IMR-90 (cell line): ENCODE measurements around the gene INO80E. TPM values are rescaled to one million over a fixed set of nuclear protein-coding genes. Genes with fewer than 3 reads are reported as not detected.

Experiments
- ATAC-seq: fragments of 200-7000 bp; cut with Tn5 transposase; 2 replicates; pipeline ENCODE4 v1.9.1; 2020; ENCODE audit warnings: low read depth, mild to moderate bottlenecking, moderate library complexity
- BruUV-seq: library from RNA; stranded (reverse); fragments of 400-500 nt; replicated peaks from 2 replicates; lab custom pipeline; 2021; lab: Mats Ljungman, UMichigan
- CTCF ChIA-PET: fragments of 300-600 bp; formaldehyde crosslinking; extraction: SDS; loops from one replicate; lab custom pipeline; 2021; ENCODE audit warnings: antibody characterized with exemption; lab: Yijun Ruan, JAX
- POLR2A ChIA-PET: fragments of 300-600 bp; sonication (Branson Sonifier 250); formaldehyde crosslinking; loops from one replicate; lab custom pipeline; 2022; ENCODE audit warnings: antibody characterized with exemption; ENCODE audit not compliant: unreplicated experiment; lab: Charles Lee
- DNase-seq: peaks from one replicate; pipeline ENCODE4 v3.0.0; 2013
- H2AFZ ChIP-seq: replicated peaks from 2 replicates; pipeline ENCODE3; 2013; ENCODE audit warnings: low read length, mild to moderate bottlenecking; ENCODE audit not compliant: poor library complexity
- H2AK5ac ChIP-seq: 2 replicates; pipeline ENCODE4 v1.6.1; 2013; ENCODE audit warnings: low read depth, low read length, inconsistent platforms
- H2AK9ac ChIP-seq: replicated peaks from 2 replicates; pipeline ENCODE3; 2013; ENCODE audit warnings: mild to moderate bottlenecking, low read depth, low read length, moderate library complexity; ENCODE audit not compliant: poor library complexity
- H2BK120ac ChIP-seq: 2 replicates; pipeline ENCODE4 v1.6.1; 2013; ENCODE audit warnings: low read depth, low read length, inconsistent platforms
- H2BK15ac ChIP-seq: 3 replicates; pipeline ENCODE4 v1.6.1; 2013; ENCODE audit warnings: low read depth, low read length, inconsistent platforms
- H2BK20ac ChIP-seq: 2 replicates; pipeline ENCODE4 v1.6.1; 2013; ENCODE audit warnings: low read depth, mild to moderate bottlenecking, inconsistent platforms, low read length, moderate library complexity
- H2BK5ac ChIP-seq: 2 replicates; pipeline ENCODE4 v1.6.1; 2013; ENCODE audit warnings: mild to moderate bottlenecking, low read depth, low read length, inconsistent platforms; ENCODE audit not compliant: poor library complexity, severe bottlenecking
- H3K14ac ChIP-seq: replicated peaks from 2 replicates; pipeline ENCODE4 v1.6.1; 2013; ENCODE audit warnings: low read depth, low read length, inconsistent platforms
- H3K18ac ChIP-seq: 2 replicates; pipeline ENCODE4 v1.6.1; 2013; ENCODE audit warnings: low read depth, low read length, control low read depth
- H3K23ac ChIP-seq: 2 replicates; pipeline ENCODE4 v1.6.1; 2013; ENCODE audit warnings: low read depth, low read length, inconsistent platforms
- H3K27ac ChIP-seq: 2 replicates; pipeline ENCODE4 v1.5.1; 2013; ENCODE audit warnings: mild to moderate bottlenecking, control low read depth, low read length; ENCODE audit not compliant: insufficient read depth
- H3K27me3 ChIP-seq: 2 replicates; pipeline ENCODE4 v1.6.1; 2013; ENCODE audit warnings: low read length; ENCODE audit not compliant: control insufficient read depth, insufficient read depth
- H3K36me3 ChIP-seq: 2 replicates; pipeline ENCODE4 v1.6.1; 2013; ENCODE audit warnings: low read length, mixed read lengths; ENCODE audit not compliant: control insufficient read depth, insufficient read depth
- H3K4ac ChIP-seq: 2 replicates; pipeline ENCODE4 v1.6.1; 2013; ENCODE audit warnings: low read depth, low read length, inconsistent platforms
- H3K4me1 ChIP-seq: 2 replicates; pipeline ENCODE4 v1.6.1; 2013; ENCODE audit warnings: low read length, mixed read lengths; ENCODE audit not compliant: control insufficient read depth, insufficient read depth
- H3K4me2 ChIP-seq: 2 replicates; pipeline ENCODE4 v1.6.1; 2013; ENCODE audit warnings: low read depth, mild to moderate bottlenecking, control low read depth, low read length, moderate library complexity
- H3K4me3 ChIP-seq: 2 replicates; pipeline ENCODE4 v1.5.1; 2013; ENCODE audit warnings: low read depth, mild to moderate bottlenecking, control low read depth, low read length, moderate library complexity; ENCODE audit not compliant: insufficient read depth
- H3K56ac ChIP-seq: 2 replicates; pipeline ENCODE4 v1.6.1; 2013; ENCODE audit warnings: low read length, inconsistent platforms; ENCODE audit not compliant: insufficient read depth; ENCODE audit errors: extremely low read depth
- H3K79me1 ChIP-seq, 2 experiments: 2 replicates each; pipeline ENCODE4 v1.6.1; 2013; ENCODE audit warnings: low read length in 2 of 2, inconsistent platforms in 1 of 2, low read depth in 1 of 2
- H3K9ac ChIP-seq: 2 replicates; pipeline ENCODE4 v1.6.1; 2013; ENCODE audit warnings: low read depth, low read length, control low read depth
- H3K9me1 ChIP-seq: 2 replicates; pipeline ENCODE4 v1.6.1; 2013; ENCODE audit warnings: low read length, inconsistent platforms; ENCODE audit not compliant: insufficient read depth
- H3K9me3 ChIP-seq: 2 replicates; pipeline ENCODE4 v1.6.1; 2013; ENCODE audit warnings: low read length; ENCODE audit not compliant: control insufficient read depth, insufficient read depth
- H4K20me1 ChIP-seq: 2 replicates; pipeline ENCODE4 v1.6.1; 2013; ENCODE audit warnings: low read length, inconsistent platforms; ENCODE audit not compliant: insufficient read depth
- H4K5ac ChIP-seq: 2 replicates; pipeline ENCODE4 v1.6.1; 2013; ENCODE audit warnings: mild to moderate bottlenecking, low read depth, low read length, control low read depth
- H4K8ac ChIP-seq, 2 experiments: 2 replicates each; pipeline ENCODE4 v1.6.1; 2013; ENCODE audit warnings: low read depth in 2 of 2, low read length in 2 of 2, control low read depth in 1 of 2, inconsistent platforms in 1 of 2
- H4K91ac ChIP-seq: 2 replicates; pipeline ENCODE4 v1.6.1; 2013; ENCODE audit warnings: low read depth, low read length, inconsistent platforms; ENCODE audit not compliant: insufficient read depth
- BHLHE40 ChIP-seq: fragments of 150-350 bp; IDR thresholded peaks from 2 replicates; pipeline ENCODE4 v1.6.1; 2016; ENCODE audit warnings: mild to moderate bottlenecking, low read depth, low read length
- CHD1 ChIP-seq: IDR thresholded peaks from 2 replicates; pipeline ENCODE4 v1.6.1; 2012; ENCODE audit warnings: low read depth, low read length, improper control_type of control experiment
- CTCF ChIP-seq: conservative IDR thresholded peaks from 2 replicates; pipeline ENCODE4 v1.5.1; 2012; ENCODE audit warnings: mild to moderate bottlenecking, low read depth, low read length, improper control_type of control experiment
- ELK1 ChIP-seq: fragments of 150-350 bp; IDR thresholded peaks from 2 replicates; pipeline ENCODE4 v1.6.1; 2016; ENCODE audit warnings: low read depth, mild to moderate bottlenecking, low read length, moderate library complexity, borderline replicate concordance
- FOS ChIP-seq: fragments of 150-350 bp; IDR thresholded peaks from 2 replicates; pipeline ENCODE4 v1.6.1; 2016; ENCODE audit warnings: low read depth, low read length
- MAFK ChIP-seq: IDR thresholded peaks from 2 replicates; pipeline ENCODE4 v1.6.1; 2012; ENCODE audit warnings: low read depth, low read length, improper control_type of control experiment
- MAZ ChIP-seq: IDR thresholded peaks from 2 replicates; pipeline ENCODE4 v1.6.1; 2012; ENCODE audit warnings: low read depth, mild to moderate bottlenecking, low read length, improper control_type of control experiment, moderate library complexity, borderline replicate concordance
- NFE2L2 ChIP-seq: fragments of 150-350 bp; IDR thresholded peaks from 2 replicates; pipeline ENCODE4 v1.6.1; 2016; ENCODE audit warnings: low read depth, mild to moderate bottlenecking, low read length
- POLR2A ChIP-seq: IDR thresholded peaks from 2 replicates; pipeline ENCODE4 v1.6.1; 2012; ENCODE audit warnings: mild to moderate bottlenecking, low read depth, low read length
- RAD21 ChIP-seq: IDR thresholded peaks from 2 replicates; pipeline ENCODE4 v1.6.1; 2012; ENCODE audit warnings: low read length, improper control_type of control experiment
- RFX5 ChIP-seq: IDR thresholded peaks from 2 replicates; pipeline ENCODE4 v1.8.0; 2012; ENCODE audit warnings: low read depth, mild to moderate bottlenecking, low read length, moderate library complexity
- SMC3 ChIP-seq: fragments of 150-350 bp; IDR thresholded peaks from 2 replicates; pipeline ENCODE4 v1.6.1; 2016; ENCODE audit warnings: low read depth, mild to moderate bottlenecking, antibody characterized with exemption, low read length, moderate library complexity
- USF2 ChIP-seq: fragments of 150-350 bp; IDR thresholded peaks from 2 replicates; pipeline ENCODE4 v1.6.1; 2017; ENCODE audit warnings: mild to moderate bottlenecking, antibody characterized with exemption, low read length, low read depth
- WGBS, 2 experiments: methylation state at CpG; one replicate each; pipeline versions ENCODE4 v1.1.5 to v1.1.7; 2013; ENCODE audit warnings: missing lambda C conversion rate in 2 of 2; ENCODE audit not compliant: insufficient read length in 1 of 2; ENCODE audit errors: extremely low coverage in 2 of 2; 5-methylcytosine and 5-hydroxymethylcytosine counted together
- dilution Hi-C: fragments of 300-500 bp; cut with HindIII; formaldehyde crosslinking; loops from one replicate; pipeline ENCODE4 v1.14.3; 2018; ENCODE audit warnings: low sequenced_read_pairs; ENCODE audit not compliant: unreplicated experiment
- in situ Hi-C: fragments of 300-500 bp; cut with MboI; formaldehyde crosslinking; loops from 3 replicates; pipeline ENCODE4 v1.14.3; 2019; ENCODE audit warnings: low sequenced_read_pairs, inconsistent platforms, mixed read lengths
- intact Hi-C: fragments of 100-400 bp; cut with micrococcal nuclease; formaldehyde crosslinking; loops from 2 replicates; pipeline ENCODE4 v1.10.0; 2022
- polyA plus RNA-seq, 3 experiments: library from polyadenylated mRNA; depleted of rRNA; stranded (reverse); fragments of >200 nt; gene quantifications; 2 replicates each; pipeline ENCODE4 v1.2.3, GENCODE V29; 2012; ENCODE audit warnings: low replicate concordance in 1 of 3
- total RNA-seq: library from RNA; depleted of rRNA; stranded (reverse); fragments of >200 nt; gene quantifications from 2 replicates; pipeline ENCODE4 v1.2.3, GENCODE V29; 2012

Gene INO80E
- total and polyA plus RNA-seq, 2 of the 4 experiments (the other 2 are of a cell fraction) = 40.9 to 42.1 TPM

GRCh38 chr16:30046178-30046577, 50.1 kb downstream of the INO80E start:
- H3K9me1 ChIP-seq = peaks cover 6% of the 10 kb centered on the region
- intact Hi-C loops = no loop called here
- no peak overlapping the region for H2AK9ac ChIP-seq
- ChIA-PET CTCF (no interaction called here), POLR2A (no interaction called here)
- H3K27ac ChIP-seq = no peak overlapping the region
- no peak overlapping the region for H2BK20ac ChIP-seq
- TF ChIP-seq CHD1 (no peak), RAD21 (no peak), MAFK (no peak), POLR2A (no peak), FOS (no peak), NFE2L2 (no peak), RFX5 (no peak), BHLHE40 (no peak), USF2 (no peak), CTCF (no peak), SMC3 (no peak), ELK1 (no peak), MAZ (no peak)
- no peaks in the 10 kb centered on the region for H3K9me3 ChIP-seq
- no peaks in the 10 kb centered on the region for H4K20me1 ChIP-seq
- H3K9ac ChIP-seq = no peak overlapping the region
- H2AK5ac ChIP-seq = no peak overlapping the region
- no peak overlapping the region for H3K18ac ChIP-seq
- no peak overlapping the region for H3K4me3 ChIP-seq
- dilution Hi-C loops = no loop called here
- H2BK5ac ChIP-seq = no peak overlapping the region
- H2AFZ ChIP-seq = peak overlapping the region; percentile 15
- in situ Hi-C loops = no loop called here
- no peak overlapping the region for H3K4me2 ChIP-seq
- 42% methylated on average over 2 of the region's 8 CpGs; no CpG with 5 or more reads in 1 of the 2 experiments for WGBS, 2 experiments
- peaks cover 2% of the 10 kb centered on the region; the same call in 1 of the 2 replicates for H3K27me3 ChIP-seq
- no peak overlapping the region for H4K8ac ChIP-seq
- H2BK120ac ChIP-seq = no peak overlapping the region
- no peak overlapping the region for H4K5ac ChIP-seq
- no peaks in the 10 kb centered on the region for H3K36me3 ChIP-seq
- no TSS peak for BruUV-seq
- H4K91ac ChIP-seq = no peak overlapping the region
- ATAC-seq (no peak), DNase-seq (no peak)
- no peak overlapping the region for H3K4ac ChIP-seq
- no peak overlapping the region for H3K56ac ChIP-seq
- H3K23ac ChIP-seq = no peak overlapping the region
- H2BK15ac ChIP-seq = no peak overlapping the region
- H3K4me1 ChIP-seq = no peaks in the 10 kb centered on the region
- H3K14ac ChIP-seq = no peak overlapping the region
- peaks cover 0 to 5% of the 10 kb centered on the region in 2 experiments; a peak in 1 of 4 replicates for H3K79me1 ChIP-seq
